Spleen (tissue), 13 donors: Measurements from ENCODE around the gene GPR156. TPM values are rescaled to one million over a fixed set of nuclear protein-coding genes. Genes with fewer than 3 reads are reported as not detected.
A peak's percentile ranks its signal among the peaks of the same experiment; 100 is the strongest.

ENCODE experiments used
- DNase-seq: peaks from one replicate; pipeline ENCODE4 v3.0.0-alpha.2; 2020
- H3K27ac ChIP-seq, 8 donors: fragments of 200-600 bp; sonication (generic) in 7 of 8; 1 replicate in 4 of 8; 2 replicates in 4 of 8; pipeline versions ENCODE4 v1.5.0 to v1.8.0; 2016 to 2021; ENCODE audit warnings: inconsistent platforms in 4 of 8, mild to moderate bottlenecking in 4 of 8, moderate library complexity in 1 of 8
- H3K27me3 ChIP-seq, 7 donors: fragments of 200-600 bp; sonication (generic) in 6 of 7; replicated peaks in 1 of 7; 1 replicate in 4 of 7; 2 replicates in 3 of 7; pipeline versions ENCODE4 v1.5.0 to v1.8.0; 2016 to 2021; ENCODE audit warnings: inconsistent platforms in 3 of 7, mild to moderate bottlenecking in 1 of 7
- H3K36me3 ChIP-seq, 6 donors: fragments of 200-600 bp; sonication (generic) in 5 of 6; 1 replicate in 4 of 6; 2 replicates in 2 of 6; pipeline versions ENCODE4 v1.5.0 to v1.8.0; 2016 to 2021; ENCODE audit warnings: inconsistent platforms in 2 of 6
- H3K4me1 ChIP-seq, 6 donors: fragments of 200-600 bp; sonication (generic) in 5 of 6; 1 replicate in 3 of 6; 2 replicates in 3 of 6; pipeline versions ENCODE4 v1.5.0 to v1.8.0; 2016 to 2021; ENCODE audit warnings: inconsistent platforms in 3 of 6
- H3K4me3 ChIP-seq, 8 donors: fragments of 200-600 bp; sonication (generic) in 7 of 8; 1 replicate in 4 of 8; 2 replicates in 4 of 8; pipeline versions ENCODE4 v1.5.0 to v1.8.0; 2016 to 2021; ENCODE audit warnings: inconsistent platforms in 4 of 8, mild to moderate bottlenecking in 4 of 8, moderate library complexity in 2 of 8
- H3K9me3 ChIP-seq, 8 donors: fragments of 200-600 bp; sonication (generic) in 7 of 8; 1 replicate in 4 of 8; 2 replicates in 4 of 8; pipeline versions ENCODE4 v1.5.0 to v1.8.0; 2016 to 2021; ENCODE audit warnings: inconsistent platforms in 4 of 8
- CTCF ChIP-seq, 11 experiments: fragments of 200-600 bp in 7 of 11; fragments of 450-650 bp in 4 of 11; sonication (generic) in 4 of 11; IDR thresholded peaks in 8 of 11; conservative IDR thresholded peaks in 3 of 11; 1 replicate in 7 of 11; 2 replicates in 4 of 11; pipeline versions ENCODE4 v1.4.0 to v1.8.0; 2016 to 2021; ENCODE audit warnings: antibody characterized with exemption in 11 of 11, inconsistent platforms in 4 of 11, mild to moderate bottlenecking in 1 of 11
- POLR2A ChIP-seq, 3 donors: fragments of 450-650 bp; IDR thresholded peaks; one replicate each; pipeline ENCODE4 v1.5.1; 2017; ENCODE audit warnings: antibody characterized with exemption in 3 of 3, mild to moderate bottlenecking in 1 of 3
- POLR2AphosphoS5 ChIP-seq, 3 donors: sonication (generic); formaldehyde crosslinking; IDR thresholded peaks; one replicate each; pipeline ENCODE4 v1.5.1; 2017; ENCODE audit warnings: antibody characterized with exemption in 3 of 3
- WGBS, 5 donors: extraction: QIAGEN DNeasy Blood & Tissue Kit in 3 of 5; methylation state at CpG; one replicate each; pipeline versions ENCODE4 v1.1.5 to v1.1.7; 2013 to 2018; 5-methylcytosine and 5-hydroxymethylcytosine counted together
- intact Hi-C: fragments of 100-400 bp; cut with DNase I; formaldehyde crosslinking; loops from one replicate; pipeline ENCODE4 v1.15.0; 2023; ENCODE audit warnings: low total_unique reads
- long read RNA-seq, 2 donors: transcript quantifications; one replicate each; lab custom pipeline, GENCODE V29; 2026
- polyA plus RNA-seq, 3 donors: library from polyadenylated mRNA; stranded (reverse); fragments of 200-250 nt; gene quantifications; one replicate each; pipeline ENCODE4 v1.2.1, GENCODE V29; 2013
- total RNA-seq, 7 donors: library from RNA; depleted of rRNA in 3 of 7; stranded (reverse); fragments of >200 nt in 3 of 7; fragmentation: NEBNext Ultra II Directional in 4 of 7; extraction: Animal tissue kit (Norgen Biotek cat#: 25700) in 4 of 7; gene quantifications; one replicate each; pipeline versions ENCODE4 v1.1.0 to v1.2.1, GENCODE V29; 2016 to 2021
- donor health status: healthy with polysubstance abuse.
- donor health status: DM: no; HTN: no; CAD: no; lungs with moderate emphysema.
- donor health status: DM: no; HTN: no; CAD: no.
- donor health status: Bipolar disorder and iron deficiency.
- donor health status: healthy.
- donor health status: DM: no; HTN: no; CAD: no.
- donor health status: DM: yes; HTN: yes; CAD: no.

Gene GPR156
- total RNA-seq (under 1 TPM in 5 of 7 donors, not detected in 2; 0.13 to 0.41 (median 0.18) TPM), polyA plus RNA-seq (under 1 TPM in 1 of 3 donors, not detected in 2; 0.03 TPM)
- long read RNA-seq, donor 1: 0 reads
- long read RNA-seq, donor 2: 0 reads

- Histone ChIP-seq H3K4me1 (peaks cover 0 to 12% (median 7%) of the 10 kb centered on the region in 6 donors), H3K27ac (no peak within 1 kb of the TSS), H3K9me3 (peaks cover 0 to 4% (median 0%) of the 10 kb centered on the region in 8 donors), H3K36me3 (no peaks in the 10 kb centered on the region), H3K27me3 (peaks cover 0 to 45% (median 19%) of the 10 kb centered on the region in 7 donors), H3K4me3 (peak within 1 kb of the TSS; percentile 9 to 65 (median 32))
- WGBS, 5 donors: 4 to 17% (median 5%) methylated on average over 17 to 72 of the region's 72 CpGs
- DNase-seq: no peak
- TF ChIP-seq CTCF (IDR thresholded peaks at IDR 0.05 in 8 of 11, conservative IDR thresholded peaks at IDR 0.05 in 3 of 11): no peak
- no peak for TF ChIP-seq POLR2A (IDR thresholded peaks at IDR 0.05)
- TF ChIP-seq POLR2AphosphoS5 (IDR thresholded peaks at IDR 0.05): no peak
- intact Hi-C loops: no loop called here
Observed at GRCh38 chr3:120284747-120285507, at the start of gene GPR156. GPR156 (minus strand) TSS chr3:120285222; CDS start chr3:120244098, 41,124 bp downstream.

GRCh38 chr3:120332646-120333045 is 47.6 kb upstream of the GPR156 start:
- DNase-seq: no peak
- 96 to 98% (median 97%) methylated on average over 8 of the region's 8 CpGs for WGBS, 5 donors
- Histone ChIP-seq H3K4me1 (peaks cover 0 to 17% (median 0%) of the 10 kb centered on the region in 6 donors), H3K4me3 (no peak overlapping the region), H3K36me3 (peaks cover 3 to 87% (median 54%) of the 10 kb centered on the region in 6 donors), H3K9me3 (no peaks in the 10 kb centered on the region), H3K27me3 (no peaks in the 10 kb centered on the region), H3K27ac (no peak overlapping the region)
- intact Hi-C loops: no loop called here
- no peak for TF ChIP-seq POLR2AphosphoS5 (IDR thresholded peaks at IDR 0.05)
- no peak for TF ChIP-seq CTCF (IDR thresholded peaks at IDR 0.05 in 8 of 11, conservative IDR thresholded peaks at IDR 0.05 in 3 of 11)
- no peak for TF ChIP-seq POLR2A (IDR thresholded peaks at IDR 0.05)

GRCh38 chr3:120331076-120331475 is 46.1 kb upstream of the GPR156 start:
- DNase-seq: no peak
- WGBS, 5 donors: 89 to 93% (median 90%) methylated on average over 2 of the region's 2 CpGs
- intact Hi-C loops: no loop called here
- no peaks in the 10 kb centered on the region for H3K9me3 ChIP-seq
- TF ChIP-seq POLR2AphosphoS5 (IDR thresholded peaks at IDR 0.05) (no peak), POLR2A (IDR thresholded peaks at IDR 0.05) (no peak), CTCF (IDR thresholded peaks at IDR 0.05 in 8 of 11, conservative IDR thresholded peaks at IDR 0.05 in 3 of 11) (no peak)
- H3K27ac ChIP-seq: no peak overlapping the region
- no peak overlapping the region for H3K4me3 ChIP-seq
- H3K36me3 ChIP-seq: peaks cover 3 to 96% (median 56%) of the 10 kb centered on the region in 6 donors
- peaks cover 0 to under 1% (median 0%) of the 10 kb centered on the region in 6 donors for H3K4me1 ChIP-seq
- H3K27me3 ChIP-seq: no peaks in the 10 kb centered on the region

GRCh38 chr3:120326784-120327183 is 41.8 kb upstream of the GPR156 start:
- no peak for DNase-seq
- Histone ChIP-seq H3K27me3 (no peaks in the 10 kb centered on the region), H3K36me3 (peaks cover 3 to 94% (median 32%) of the 10 kb centered on the region in 6 donors), H3K4me3 (no peak overlapping the region), H3K4me1 (no peaks in the 10 kb centered on the region), H3K9me3 (no peaks in the 10 kb centered on the region), H3K27ac (no peak overlapping the region)
- intact Hi-C loops: no loop called here
- WGBS, 5 donors: 96 to 99% (median 98%) methylated on average over 2 of the region's 2 CpGs
- TF ChIP-seq POLR2A (IDR thresholded peaks at IDR 0.05) (no peak), POLR2AphosphoS5 (IDR thresholded peaks at IDR 0.05) (no peak), CTCF (IDR thresholded peaks at IDR 0.05 in 8 of 11, conservative IDR thresholded peaks at IDR 0.05 in 3 of 11) (no peak)
